Measurements from ENCODE around the gene HOXB2. TPM values are rescaled to one million over a fixed set of nuclear protein-coding genes. Genes with fewer than 3 reads are reported as not detected.

HOXB2 gene
- total RNA-seq, 2 experiments from 2014 or later = not detected

GRCh38 chr17:48559840-48560817 lies 15.2 kb upstream of the HOXB2 start:
- ChIA-PET CTCF (ENCODE audit: unreplicated experiment) (interaction anchor here (0.6 kb wide), 1 partner anchor 678 kb away, joined by 4 read pairs; no protein-coding TSS in a partner anchor), POLR2A (no interaction called here)
- Histone ChIP-seq H3K4me2 (ENCODE audit: low read length) (no peak overlapping the region), H2AFZ (ENCODE audit: low read length) (no peak overlapping the region), H3K27ac (ENCODE audit: low read depth, low read length, poor library complexity, severe bottlenecking) (no peak overlapping the region), H3K36me3 (ENCODE audit: insufficient read depth, low read length) (no peaks in the 10 kb centered on the region), H4K20me1 (ENCODE audit: insufficient read depth, low read length) (no peaks in the 10 kb centered on the region), H3K9me3 (ENCODE audit: low read length) (no peaks in the 10 kb centered on the region), H3K9me2 (ENCODE audit: insufficient read depth, low read length) (no peaks in the 10 kb centered on the region), H3K4me3 (ENCODE audit: low read depth, low read length, poor library complexity, severe bottlenecking) (no peak overlapping the region), H3K4me1 (ENCODE audit: insufficient read depth, low read length, poor library complexity, severe bottlenecking) (no peaks in the 10 kb centered on the region), H3K79me2 (ENCODE audit: insufficient read depth, low read depth, low read length) (no peaks in the 10 kb centered on the region)
- no peak for TF ChIP-seq EZH2phosphoT487 (IDR thresholded peaks at IDR 0.05; ENCODE audit: borderline replicate concordance, low read depth, low read length)
- TF ChIP-seq, protein P1, sequence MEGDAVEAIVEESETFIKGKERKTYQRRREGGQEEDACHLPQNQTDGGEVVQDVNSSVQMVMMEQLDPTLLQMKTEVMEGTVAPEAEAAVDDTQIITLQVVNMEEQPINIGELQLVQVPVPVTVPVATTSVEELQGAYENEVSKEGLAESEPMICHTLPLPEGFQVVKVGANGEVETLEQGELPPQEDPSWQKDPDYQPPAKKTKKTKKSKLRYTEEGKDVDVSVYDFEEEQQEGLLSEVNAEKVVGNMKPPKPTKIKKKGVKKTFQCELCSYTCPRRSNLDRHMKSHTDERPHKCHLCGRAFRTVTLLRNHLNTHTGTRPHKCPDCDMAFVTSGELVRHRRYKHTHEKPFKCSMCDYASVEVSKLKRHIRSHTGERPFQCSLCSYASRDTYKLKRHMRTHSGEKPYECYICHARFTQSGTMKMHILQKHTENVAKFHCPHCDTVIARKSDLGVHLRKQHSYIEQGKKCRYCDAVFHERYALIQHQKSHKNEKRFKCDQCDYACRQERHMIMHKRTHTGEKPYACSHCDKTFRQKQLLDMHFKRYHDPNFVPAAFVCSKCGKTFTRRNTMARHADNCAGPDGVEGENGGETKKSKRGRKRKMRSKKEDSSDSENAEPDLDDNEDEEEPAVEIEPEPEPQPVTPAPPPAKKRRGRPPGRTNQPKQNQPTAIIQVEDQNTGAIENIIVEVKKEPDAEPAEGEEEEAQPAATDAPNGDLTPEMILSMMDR (conservative IDR thresholded peaks at IDR 0.05; ENCODE audit: low read length) = no peak
- intact Hi-C loops (cut with micrococcal nuclease; ENCODE audit: unreplicated experiment) = no loop called here
- BruUV-seq (replicated peaks) = no TSS peak
- DNase-seq (ENCODE audit: low spot score) = no peak

DNA sequence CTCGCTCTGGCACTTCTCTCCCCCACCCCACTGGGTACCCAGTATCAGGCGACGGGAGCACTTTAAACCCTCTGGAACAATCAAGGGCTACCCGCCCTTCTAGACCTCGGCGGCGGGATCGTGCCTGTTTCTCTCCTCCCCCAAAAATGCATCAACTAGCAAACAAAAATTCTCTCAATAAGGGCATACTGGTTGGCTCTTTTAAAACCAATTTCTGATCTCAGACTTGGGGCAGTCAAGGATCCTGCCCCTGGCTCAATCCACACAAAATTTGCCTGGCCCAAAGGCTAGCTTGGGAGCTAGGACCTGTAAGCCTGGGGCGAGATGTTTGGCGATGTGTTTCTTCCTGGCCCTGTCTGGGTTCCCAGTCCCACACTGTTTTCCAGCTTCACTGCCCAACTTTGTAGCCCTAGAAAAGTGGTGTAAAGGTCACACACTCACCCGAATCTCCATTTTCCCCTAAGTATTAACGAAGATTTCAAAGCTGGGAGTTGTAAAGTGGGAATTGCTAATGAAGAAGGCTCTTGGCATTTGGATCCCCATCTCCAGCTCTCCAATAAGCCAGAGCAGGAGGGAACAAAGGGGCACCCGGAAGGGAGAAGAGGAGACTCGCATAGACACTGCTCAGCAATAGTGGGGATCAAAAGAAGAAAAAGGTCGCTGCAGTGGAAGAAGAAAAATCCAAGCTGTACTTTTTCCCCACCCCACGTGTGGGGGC lies 14.4 kb upstream of the HOXB2 start:
- ChIA-PET POLR2A (no interaction called here), CTCF (ENCODE audit: unreplicated experiment) (no interaction called here)
- Histone ChIP-seq H3K9me3 (ENCODE audit: low read length) (no peaks in the 10 kb centered on the region), H3K79me2 (ENCODE audit: insufficient read depth, low read depth, low read length) (no peaks in the 10 kb centered on the region), H3K9me2 (ENCODE audit: insufficient read depth, low read length) (no peaks in the 10 kb centered on the region), H3K4me1 (ENCODE audit: insufficient read depth, low read length, poor library complexity, severe bottlenecking) (no peaks in the 10 kb centered on the region), H3K4me3 (ENCODE audit: low read depth, low read length, poor library complexity, severe bottlenecking) (no peak overlapping the region), H4K20me1 (ENCODE audit: insufficient read depth, low read length) (no peaks in the 10 kb centered on the region), H3K36me3 (ENCODE audit: insufficient read depth, low read length) (no peaks in the 10 kb centered on the region), H3K4me2 (ENCODE audit: low read length) (no peak overlapping the region), H2AFZ (ENCODE audit: low read length) (no peak overlapping the region), H3K27ac (ENCODE audit: low read depth, low read length, poor library complexity, severe bottlenecking) (no peak overlapping the region)
- intact Hi-C loops (cut with micrococcal nuclease; ENCODE audit: unreplicated experiment) = no loop called here
- BruUV-seq (replicated peaks) = no TSS peak
- TF ChIP-seq, protein P1 (conservative IDR thresholded peaks at IDR 0.05; ENCODE audit: low read length) = no peak
- TF ChIP-seq EZH2phosphoT487 (IDR thresholded peaks at IDR 0.05; ENCODE audit: borderline replicate concordance, low read depth, low read length) = no peak
- no peak for DNase-seq (ENCODE audit: low spot score)

DNA sequence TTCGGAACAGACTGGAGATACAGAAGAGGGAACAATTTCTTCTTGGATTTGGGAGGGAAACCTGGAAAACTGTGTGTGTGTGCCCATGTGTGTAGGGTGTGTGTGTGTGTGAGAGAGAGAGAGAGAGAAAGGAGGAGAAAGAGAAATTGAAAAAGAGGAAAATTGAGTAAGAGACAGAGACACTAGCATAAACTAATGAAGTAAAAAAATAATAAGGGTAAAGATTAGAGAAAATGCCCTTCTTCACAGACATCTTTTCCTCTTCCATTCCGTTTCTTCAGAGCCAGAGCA lies 13.9 kb upstream of the HOXB2 start:
- Histone ChIP-seq H2AFZ (ENCODE audit: low read length) (no peak overlapping the region), H3K4me3 (ENCODE audit: low read depth, low read length, poor library complexity, severe bottlenecking) (no peak overlapping the region), H3K4me1 (ENCODE audit: insufficient read depth, low read length, poor library complexity, severe bottlenecking) (no peaks in the 10 kb centered on the region), H3K27ac (ENCODE audit: low read depth, low read length, poor library complexity, severe bottlenecking) (no peak overlapping the region), H3K9me3 (ENCODE audit: low read length) (no peaks in the 10 kb centered on the region), H3K4me2 (ENCODE audit: low read length) (no peak overlapping the region), H3K36me3 (ENCODE audit: insufficient read depth, low read length) (no peaks in the 10 kb centered on the region), H3K79me2 (ENCODE audit: insufficient read depth, low read depth, low read length) (no peaks in the 10 kb centered on the region), H3K9me2 (ENCODE audit: insufficient read depth, low read length) (no peaks in the 10 kb centered on the region), H4K20me1 (ENCODE audit: insufficient read depth, low read length) (no peaks in the 10 kb centered on the region)
- TF ChIP-seq EZH2phosphoT487 (IDR thresholded peaks at IDR 0.05; ENCODE audit: borderline replicate concordance, low read depth, low read length) = no peak
- TF ChIP-seq, protein P1 (conservative IDR thresholded peaks at IDR 0.05; ENCODE audit: low read length) = no peak
- DNase-seq (ENCODE audit: low spot score) = no peak
- intact Hi-C loops (cut with micrococcal nuclease; ENCODE audit: unreplicated experiment) = no loop called here
- BruUV-seq (replicated peaks) = no TSS peak
- ChIA-PET CTCF (ENCODE audit: unreplicated experiment) (no interaction called here), POLR2A (no interaction called here)
